Measurements from ENCODE around the gene CELF1.

DNA sequence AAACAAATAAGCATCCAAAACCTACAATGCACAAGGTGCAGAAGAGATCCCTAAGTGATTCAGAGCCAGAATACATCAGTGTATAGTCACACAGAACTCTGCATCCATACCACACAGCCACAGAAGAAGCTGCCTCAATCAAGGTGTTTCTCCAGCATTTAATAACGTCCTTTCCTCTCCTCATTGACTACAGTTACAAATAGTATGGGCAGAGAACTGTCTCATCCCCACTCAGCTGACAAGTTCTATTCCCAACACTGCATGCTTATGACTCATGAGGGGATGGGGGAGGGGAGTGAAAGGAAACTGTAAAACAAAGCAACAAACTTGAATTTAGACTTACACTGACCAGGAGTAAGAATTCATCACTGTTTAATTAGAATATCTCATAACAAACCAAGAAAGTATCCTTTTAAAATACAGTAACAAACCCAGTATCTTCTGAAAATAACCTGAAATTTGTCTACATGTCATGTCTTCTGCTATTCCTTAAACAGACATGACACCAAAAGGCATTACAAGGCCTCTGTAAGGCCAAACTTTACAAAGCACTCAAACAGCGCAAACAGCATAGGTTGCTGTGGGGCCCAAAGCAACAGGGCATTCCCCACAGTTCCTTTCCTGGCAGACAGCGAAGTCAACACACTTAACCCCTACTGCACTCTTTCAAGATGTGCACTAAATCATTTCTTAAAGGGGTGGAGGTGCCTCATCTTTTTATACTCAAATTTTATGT is 29.3 kb downstream of the CELF1 start:
- TF ChIP-seq, protein P1, sequence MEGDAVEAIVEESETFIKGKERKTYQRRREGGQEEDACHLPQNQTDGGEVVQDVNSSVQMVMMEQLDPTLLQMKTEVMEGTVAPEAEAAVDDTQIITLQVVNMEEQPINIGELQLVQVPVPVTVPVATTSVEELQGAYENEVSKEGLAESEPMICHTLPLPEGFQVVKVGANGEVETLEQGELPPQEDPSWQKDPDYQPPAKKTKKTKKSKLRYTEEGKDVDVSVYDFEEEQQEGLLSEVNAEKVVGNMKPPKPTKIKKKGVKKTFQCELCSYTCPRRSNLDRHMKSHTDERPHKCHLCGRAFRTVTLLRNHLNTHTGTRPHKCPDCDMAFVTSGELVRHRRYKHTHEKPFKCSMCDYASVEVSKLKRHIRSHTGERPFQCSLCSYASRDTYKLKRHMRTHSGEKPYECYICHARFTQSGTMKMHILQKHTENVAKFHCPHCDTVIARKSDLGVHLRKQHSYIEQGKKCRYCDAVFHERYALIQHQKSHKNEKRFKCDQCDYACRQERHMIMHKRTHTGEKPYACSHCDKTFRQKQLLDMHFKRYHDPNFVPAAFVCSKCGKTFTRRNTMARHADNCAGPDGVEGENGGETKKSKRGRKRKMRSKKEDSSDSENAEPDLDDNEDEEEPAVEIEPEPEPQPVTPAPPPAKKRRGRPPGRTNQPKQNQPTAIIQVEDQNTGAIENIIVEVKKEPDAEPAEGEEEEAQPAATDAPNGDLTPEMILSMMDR (IDR thresholded peaks at IDR 0.05), result no peak
- TF ChIP-seq EZH2 (IDR thresholded peaks at IDR 0.05), result no peak

Measured in neural progenitor cell (in vitro differentiated cells).